OCI-LY3 (cell line): Measurements from ENCODE around the gene MYLK.

ENCODE experiments used
- CTCF ChIP-seq: fragments of 200-600, 300-600 bp; sonication (generic); IDR thresholded peaks from 2 replicates; pipeline ENCODE4 v1.5.1; 2014; ENCODE audit warnings: antibody characterized with exemption, low read length, low read depth
- EZH2phosphoT487 ChIP-seq: fragments of 200-600 bp; shearing (Covaris generic); IDR thresholded peaks from 2 replicates; pipeline ENCODE4 v1.6.1; 2018; ENCODE audit warnings: antibody characterized with exemption, mixed run types, low read depth

GRCh38 chr3:123780656-123781055 lies 103.5 kb downstream of the MYLK start:
- TF ChIP-seq CTCF (no peak), EZH2phosphoT487 (no peak)
